ENCODE data around the gene TRIM62.

The TRIM62 gene

DNA sequence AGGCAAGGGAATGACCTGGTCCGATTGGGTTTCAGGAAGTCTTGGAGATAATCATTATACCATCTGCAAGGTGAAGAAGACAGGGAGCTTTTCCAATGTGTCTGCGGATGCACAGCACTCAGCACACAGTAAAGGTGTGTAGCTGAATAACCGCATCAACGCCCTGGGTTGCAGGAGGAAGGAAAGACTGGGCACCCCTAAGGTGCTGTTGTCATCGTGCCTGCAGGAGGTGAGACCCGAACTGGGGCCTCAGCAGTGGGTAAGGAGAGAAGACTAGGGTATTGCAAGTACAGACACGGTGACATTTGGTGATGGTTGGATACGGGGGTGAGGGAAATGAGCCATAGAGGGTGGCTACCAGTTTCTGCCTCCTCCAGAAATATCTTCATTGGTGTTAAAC lies 1.1 kb upstream of the TRIM62 start:
- H3K4me3 ChIP-seq (ENCODE audit: low read depth, low read length), result no peak overlapping the region
- in situ Hi-C loops (cut with HindIII; ENCODE audit: low sequenced_read_pairs), result no loop called here
- TF ChIP-seq, protein P1, sequence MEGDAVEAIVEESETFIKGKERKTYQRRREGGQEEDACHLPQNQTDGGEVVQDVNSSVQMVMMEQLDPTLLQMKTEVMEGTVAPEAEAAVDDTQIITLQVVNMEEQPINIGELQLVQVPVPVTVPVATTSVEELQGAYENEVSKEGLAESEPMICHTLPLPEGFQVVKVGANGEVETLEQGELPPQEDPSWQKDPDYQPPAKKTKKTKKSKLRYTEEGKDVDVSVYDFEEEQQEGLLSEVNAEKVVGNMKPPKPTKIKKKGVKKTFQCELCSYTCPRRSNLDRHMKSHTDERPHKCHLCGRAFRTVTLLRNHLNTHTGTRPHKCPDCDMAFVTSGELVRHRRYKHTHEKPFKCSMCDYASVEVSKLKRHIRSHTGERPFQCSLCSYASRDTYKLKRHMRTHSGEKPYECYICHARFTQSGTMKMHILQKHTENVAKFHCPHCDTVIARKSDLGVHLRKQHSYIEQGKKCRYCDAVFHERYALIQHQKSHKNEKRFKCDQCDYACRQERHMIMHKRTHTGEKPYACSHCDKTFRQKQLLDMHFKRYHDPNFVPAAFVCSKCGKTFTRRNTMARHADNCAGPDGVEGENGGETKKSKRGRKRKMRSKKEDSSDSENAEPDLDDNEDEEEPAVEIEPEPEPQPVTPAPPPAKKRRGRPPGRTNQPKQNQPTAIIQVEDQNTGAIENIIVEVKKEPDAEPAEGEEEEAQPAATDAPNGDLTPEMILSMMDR (IDR thresholded peaks at IDR 0.05; ENCODE audit: low read depth, low read length, missing control alignments), result no peak
- no peak for DNase-seq (ENCODE audit: low read depth)

DNA sequence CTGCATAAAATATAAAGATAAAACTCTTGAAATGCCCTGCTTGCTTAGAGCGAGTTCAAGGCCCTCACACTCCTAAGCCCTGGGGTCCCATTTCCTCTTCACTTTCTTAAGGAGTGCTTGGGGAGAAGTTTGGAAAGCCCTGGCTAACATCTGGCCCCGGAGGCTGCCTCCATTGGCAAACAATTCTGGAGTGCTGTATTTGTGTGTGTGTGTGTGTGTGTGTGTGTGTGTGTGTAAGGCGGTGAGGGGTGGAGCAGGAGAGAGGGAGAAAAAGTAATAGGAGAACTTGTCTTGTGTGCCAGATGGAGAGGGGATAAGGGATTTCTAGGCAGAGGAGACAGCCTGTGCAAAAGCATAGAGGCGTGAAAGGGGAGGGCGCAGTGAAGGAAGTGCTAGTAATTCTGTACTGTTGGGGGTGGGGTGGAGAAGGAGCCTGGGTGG lies 578 bp upstream of the TRIM62 start:
- in situ Hi-C loops (cut with HindIII; ENCODE audit: low sequenced_read_pairs), result no loop called here
- H3K4me3 ChIP-seq (ENCODE audit: low read depth, low read length), result peak overlapping the region; percentile 76
- TF ChIP-seq, protein P1 (IDR thresholded peaks at IDR 0.05; ENCODE audit: low read depth, low read length, missing control alignments), result no peak
- DNase-seq (ENCODE audit: low read depth), result no peak

DNA sequence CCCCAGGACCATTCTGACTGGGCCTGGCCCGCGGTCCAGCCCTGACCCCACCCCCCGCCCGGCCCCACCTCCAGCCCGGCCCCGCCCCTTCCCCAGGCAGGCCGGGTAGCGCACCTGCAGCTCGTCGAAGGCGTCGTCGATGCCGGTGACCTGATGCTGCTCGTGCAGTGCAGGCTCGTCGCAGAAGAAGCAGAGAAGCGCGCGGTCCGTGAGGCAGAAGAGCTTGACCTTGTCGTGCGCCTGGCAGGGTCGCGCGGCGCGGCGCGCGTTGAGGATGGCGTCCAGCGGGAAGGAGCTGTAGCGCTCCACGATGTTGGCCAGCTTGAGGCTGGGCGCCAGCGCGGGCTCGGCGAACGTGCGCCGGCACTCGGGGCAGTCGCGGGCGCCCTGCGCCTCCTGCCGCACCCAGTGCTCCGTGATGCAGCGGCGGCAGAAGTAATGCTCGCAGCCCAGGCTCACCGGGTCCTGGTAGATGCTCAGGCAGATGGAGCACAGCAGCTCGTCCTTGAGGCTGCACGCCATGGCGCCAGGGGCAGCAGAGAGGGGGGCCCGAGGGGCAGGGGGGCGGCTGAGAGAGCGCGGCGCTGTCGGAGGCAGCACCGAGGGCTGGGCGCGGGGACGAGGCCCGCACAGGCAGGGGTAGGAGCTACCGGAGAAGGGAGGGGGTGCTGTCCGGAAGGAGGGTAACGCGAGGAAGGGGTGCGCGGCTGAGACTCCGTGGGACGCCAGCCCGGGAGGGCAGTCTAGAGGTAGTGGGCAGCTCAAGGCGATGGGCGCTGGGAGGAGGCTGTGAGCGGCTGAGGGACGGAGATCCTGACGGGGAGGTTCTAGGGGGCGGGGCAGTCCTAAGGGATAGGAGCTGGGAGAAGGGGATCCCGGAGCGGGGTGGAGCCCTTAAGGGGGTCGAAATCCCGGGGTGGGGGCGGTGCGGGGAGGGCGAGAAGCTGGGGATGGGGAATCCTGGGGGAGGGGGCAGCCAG lies 642 bp downstream of the TRIM62 start:
- H3K4me3 ChIP-seq (ENCODE audit: low read depth, low read length), result peak overlapping the region; percentile 76
- DNase-seq (ENCODE audit: low read depth), result no peak
- TF ChIP-seq, protein P1 (IDR thresholded peaks at IDR 0.05; ENCODE audit: low read depth, low read length, missing control alignments), result no peak
- in situ Hi-C loops (cut with HindIII; ENCODE audit: low sequenced_read_pairs), result no loop called here

DNA sequence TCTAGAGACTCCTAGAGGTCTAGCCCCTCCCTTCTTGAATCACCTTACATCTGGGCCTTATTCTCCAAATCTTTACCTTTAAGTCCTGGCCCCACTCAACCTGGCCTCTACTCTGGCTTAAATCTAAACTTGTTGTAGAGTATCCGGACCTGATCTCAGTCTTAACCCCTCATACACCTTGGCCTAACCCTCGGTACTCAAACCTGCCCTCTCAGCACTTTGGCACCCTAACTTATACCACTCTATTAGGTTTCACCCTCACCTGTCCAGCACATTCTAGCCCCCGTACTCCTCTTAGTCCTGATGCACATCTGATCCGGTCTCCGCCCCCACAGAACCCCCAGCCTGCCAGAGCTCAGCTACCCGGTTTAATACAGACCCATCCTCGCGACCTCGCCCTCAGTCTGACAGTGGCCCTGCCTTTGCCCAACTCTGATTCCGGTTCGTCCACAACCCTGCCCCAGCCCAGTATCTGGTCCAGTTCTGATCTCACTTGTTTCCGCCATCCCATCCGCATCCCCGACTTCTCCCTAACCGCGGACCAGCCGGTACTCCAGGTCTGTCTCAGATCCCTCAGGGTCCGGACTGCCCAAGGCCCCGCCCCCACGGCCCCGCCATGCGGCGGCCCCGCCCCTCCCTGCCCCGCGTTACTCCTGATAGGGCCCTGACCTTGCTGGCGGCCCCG lies 1.5 kb downstream of the TRIM62 start:
- peak; percentile 60 for DNase-seq (ENCODE audit: low read depth)
- in situ Hi-C loops (cut with HindIII; ENCODE audit: low sequenced_read_pairs), result no loop called here
- peak overlapping the region; percentile 76 for H3K4me3 ChIP-seq (ENCODE audit: low read depth, low read length)
- TF ChIP-seq, protein P1 (IDR thresholded peaks at IDR 0.05; ENCODE audit: low read depth, low read length, missing control alignments), result no peak

DNA sequence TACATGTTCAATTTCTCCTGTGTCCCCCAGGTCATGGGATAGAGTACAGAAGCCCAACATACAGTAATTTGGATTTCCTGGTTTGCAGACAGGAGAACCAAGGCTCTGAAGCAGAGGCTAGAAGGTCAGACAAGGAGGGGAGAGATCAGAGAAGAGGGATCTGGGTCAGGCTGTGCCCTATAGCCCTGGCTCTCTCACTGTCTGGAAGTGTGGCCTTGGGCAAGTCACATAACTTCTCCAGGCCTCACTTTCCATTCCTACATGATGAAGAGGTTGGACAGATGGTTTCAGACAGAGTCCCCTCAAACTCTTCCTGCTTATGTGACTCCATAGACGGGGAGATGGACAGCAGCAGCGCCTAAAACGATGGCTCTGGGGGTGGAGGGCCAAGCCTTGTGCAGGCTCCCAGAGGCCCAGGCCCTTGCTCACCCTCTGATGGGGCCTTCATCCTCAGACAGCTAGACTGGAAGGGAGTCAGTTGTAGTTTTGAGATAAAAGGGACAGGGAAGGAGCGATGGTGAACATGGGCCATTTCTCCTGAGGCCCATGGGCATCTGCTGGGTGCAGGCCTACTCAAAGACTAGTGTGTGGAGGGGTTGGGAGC lies 2.9 kb downstream of the TRIM62 start:
- H3K4me3 ChIP-seq (ENCODE audit: low read depth, low read length), result no peak overlapping the region
- TF ChIP-seq, protein P1 (IDR thresholded peaks at IDR 0.05; ENCODE audit: low read depth, low read length, missing control alignments), result no peak
- in situ Hi-C loops (cut with HindIII; ENCODE audit: low sequenced_read_pairs), result loop anchor here (5.0 kb wide), 1 partner anchor 37 kb away; no protein-coding TSS in a partner anchor
- no peak for DNase-seq (ENCODE audit: low read depth)

DNA sequence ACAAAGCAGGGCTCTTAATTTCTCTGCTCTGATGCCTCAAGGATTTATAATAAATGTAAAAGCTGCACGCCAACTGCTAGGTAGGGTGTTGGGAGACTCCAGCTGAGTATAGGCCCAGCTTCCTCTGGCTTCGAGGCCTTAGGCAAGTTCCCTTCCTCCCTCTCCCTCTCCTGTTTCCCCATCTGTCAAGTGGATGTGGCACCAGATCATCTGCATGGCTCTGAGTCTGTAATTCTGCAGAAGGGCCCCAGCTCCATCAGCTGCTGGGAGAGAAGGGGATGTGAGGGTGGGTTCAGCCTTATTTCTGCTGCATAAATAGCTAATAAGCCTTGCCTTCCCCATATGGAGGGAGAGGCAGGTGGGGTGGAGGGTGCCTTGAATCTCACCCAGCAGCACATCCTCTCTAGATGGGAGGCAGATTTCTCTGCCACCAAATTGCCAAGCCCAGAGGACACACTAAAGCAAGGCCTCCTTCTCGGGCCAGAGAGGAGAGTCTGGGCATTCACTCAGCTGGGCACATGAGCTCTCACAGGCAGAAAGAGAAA lies 3.8 kb downstream of the TRIM62 start:
- in situ Hi-C loops (cut with HindIII; ENCODE audit: low sequenced_read_pairs), result loop anchor here (5.0 kb wide), 1 partner anchor 36 kb away; no protein-coding TSS in a partner anchor
- no peak for DNase-seq (ENCODE audit: low read depth)
- TF ChIP-seq, protein P1 (IDR thresholded peaks at IDR 0.05; ENCODE audit: low read depth, low read length, missing control alignments), result no peak
- H3K4me3 ChIP-seq (ENCODE audit: low read depth, low read length), result no peak overlapping the region

Measured in astrocyte of the cerebellum (primary cell).